H9 (cell line): Measurements from ENCODE around the gene RNASE8. TPM values are rescaled to one million over a fixed set of nuclear protein-coding genes. Genes with fewer than 3 reads are reported as not detected.
"Not testable (repeated sequence)": the region's sequence is repeated elsewhere in the genome, so short reads cannot be mapped to it uniquely, and the experiment has no call there.

ENCODE experiments used
- DNase-seq: peaks from one replicate; pipeline ENCODE4 v3.0.0-alpha.2; 2017
- H2AFZ ChIP-seq: one replicate; pipeline ENCODE4 v1.6.1; 2013; ENCODE audit warnings: mild to moderate bottlenecking, low read length, control low read depth, moderate library complexity
- H2AK5ac ChIP-seq: 2 replicates; pipeline ENCODE4 v1.6.1; 2013; ENCODE audit warnings: low read length, control low read depth, mixed read lengths; ENCODE audit not compliant: insufficient read length
- H2BK120ac ChIP-seq: one replicate; pipeline ENCODE4 v1.6.1; 2013; ENCODE audit warnings: low read depth, mild to moderate bottlenecking, low read length, control low read depth, inconsistent platforms; ENCODE audit not compliant: poor library complexity, severe bottlenecking
- H2BK12ac ChIP-seq: 2 replicates; pipeline ENCODE4 v1.6.1; 2013; ENCODE audit warnings: low read length, control low read depth, mixed read lengths, low read depth; ENCODE audit not compliant: insufficient read length
- H2BK15ac ChIP-seq: 2 replicates; pipeline ENCODE4 v1.6.1; 2013; ENCODE audit warnings: low read depth, low read length, control low read depth
- H2BK20ac ChIP-seq: one replicate; pipeline ENCODE4 v1.6.1; 2013; ENCODE audit warnings: low read depth, mild to moderate bottlenecking, low read length, control low read depth, inconsistent platforms; ENCODE audit not compliant: poor library complexity, severe bottlenecking
- H2BK5ac ChIP-seq: 2 replicates; pipeline ENCODE4 v1.6.1; 2013; ENCODE audit warnings: low read length, control low read depth, mixed read lengths; ENCODE audit not compliant: insufficient read length
- H3K14ac ChIP-seq: 2 replicates; pipeline ENCODE4 v1.6.1; 2013; ENCODE audit warnings: low read length, control low read depth; ENCODE audit not compliant: insufficient read depth
- H3K18ac ChIP-seq: 2 replicates; pipeline ENCODE4 v1.6.1; 2013; ENCODE audit warnings: low read depth, mild to moderate bottlenecking, mixed read lengths, low read length, control low read depth; ENCODE audit not compliant: insufficient read length
- H3K23ac ChIP-seq: 2 replicates; pipeline ENCODE4 v1.6.1; 2013; ENCODE audit warnings: low read length, control low read depth, mixed read lengths, low read depth; ENCODE audit not compliant: insufficient read length
- H3K23me2 ChIP-seq: 2 replicates; pipeline ENCODE4 v1.6.1; 2013; ENCODE audit warnings: low read depth, mild to moderate bottlenecking, mixed read lengths, low read length, control low read depth; ENCODE audit not compliant: insufficient read length, poor library complexity, severe bottlenecking
- H3K27ac ChIP-seq: 2 replicates; pipeline ENCODE4 v1.5.1; 2013; ENCODE audit warnings: low read length, control low read depth, mixed read lengths, low read depth; ENCODE audit not compliant: insufficient read length
- H3K27me3 ChIP-seq: 2 replicates; pipeline ENCODE4 v1.6.1; 2013; ENCODE audit warnings: low read length, control low read depth, inconsistent platforms; ENCODE audit not compliant: insufficient read depth
- H3K4ac ChIP-seq: 2 replicates; pipeline ENCODE4 v1.6.1; 2013; ENCODE audit warnings: low read depth, mild to moderate bottlenecking, control low read depth, inconsistent platforms, low read length, moderate library complexity
- H3K4me1 ChIP-seq: 2 replicates; pipeline ENCODE4 v1.6.1; 2013; ENCODE audit warnings: low read length, control low read depth, inconsistent platforms; ENCODE audit not compliant: insufficient read depth
- H3K4me2 ChIP-seq: 2 replicates; pipeline ENCODE4 v1.6.1; 2013; ENCODE audit warnings: low read length, control low read depth, mixed read lengths; ENCODE audit not compliant: insufficient read length, insufficient read depth
- H3K56ac ChIP-seq: 2 replicates; pipeline ENCODE4 v1.6.1; 2013; ENCODE audit warnings: low read depth, mild to moderate bottlenecking, mixed read lengths, low read length, control low read depth; ENCODE audit not compliant: insufficient read length
- H3K79me1 ChIP-seq: 2 replicates; pipeline ENCODE4 v1.6.1; 2013; ENCODE audit warnings: low read depth, mild to moderate bottlenecking, moderate library complexity, low read length, control low read depth, inconsistent platforms; ENCODE audit not compliant: insufficient read depth, poor library complexity, severe bottlenecking
- H3K79me2 ChIP-seq: 2 replicates; pipeline ENCODE4 v1.6.1; 2013; ENCODE audit warnings: low read length, control low read depth, inconsistent platforms; ENCODE audit not compliant: insufficient read depth
- H3K9ac ChIP-seq: 2 replicates; pipeline ENCODE4 v1.6.1; 2013; ENCODE audit warnings: low read length, control low read depth, mixed read lengths; ENCODE audit not compliant: insufficient read length; ENCODE audit errors: extremely low read depth
- H3K9me3 ChIP-seq: one replicate; pipeline ENCODE4 v1.6.1; 2013; ENCODE audit warnings: low read depth, low read length, inconsistent platforms; ENCODE audit not compliant: control insufficient read depth
- H3T11ph ChIP-seq: one replicate; pipeline ENCODE4 v1.6.1; 2013; ENCODE audit warnings: mild to moderate bottlenecking, low read length, control low read depth, inconsistent platforms
- H4K20me1 ChIP-seq: one replicate; pipeline ENCODE4 v1.6.1; 2013; ENCODE audit not compliant: control insufficient read depth, insufficient read length, insufficient read depth
- H4K5ac ChIP-seq: 2 replicates; pipeline ENCODE4 v1.6.1; 2013; ENCODE audit warnings: low read depth, mild to moderate bottlenecking, mixed read lengths, low read length, control low read depth; ENCODE audit not compliant: insufficient read length
- H4K8ac ChIP-seq: replicated peaks from 2 replicates; pipeline ENCODE4 v1.6.1; 2013; ENCODE audit warnings: low read length, control low read depth, mixed read lengths, low read depth; ENCODE audit not compliant: insufficient read length
- H4K91ac ChIP-seq: 2 replicates; pipeline ENCODE4 v1.6.1; 2013; ENCODE audit warnings: low read depth, mild to moderate bottlenecking, moderate library complexity, mixed read lengths, low read length, control low read depth; ENCODE audit not compliant: insufficient read length
- H3K27ac Mint-ChIP-seq, 3 experiments: 2 replicates in 2 of 3; 3 replicates in 1 of 3; pipeline ENCODE4 v1.8.0; 2020 to 2021; ENCODE audit warnings: mixed read lengths in 3 of 3, mild to moderate bottlenecking in 1 of 3, moderate library complexity in 1 of 3
- H3K27me3 Mint-ChIP-seq: 2 replicates; pipeline ENCODE4 v1.8.0; 2021; ENCODE audit warnings: low read depth, mild to moderate bottlenecking, moderate library complexity, mixed read lengths
- H3K36me3 Mint-ChIP-seq, 3 experiments: 2 replicates in 2 of 3; 3 replicates in 1 of 3; pipeline ENCODE4 v1.8.0; 2020 to 2021; ENCODE audit warnings: low read depth in 3 of 3, mixed read lengths in 3 of 3; ENCODE audit not compliant: insufficient read depth in 1 of 3
- H3K4me1 Mint-ChIP-seq, 2 experiments: 2 replicates each; pipeline ENCODE4 v1.8.0; 2020; ENCODE audit warnings: mixed read lengths in 2 of 2
- H3K4me3 Mint-ChIP-seq, 2 experiments: 2 replicates in 1 of 2; 3 replicates in 1 of 2; pipeline ENCODE4 v1.8.0; 2020 to 2021; ENCODE audit warnings: mild to moderate bottlenecking in 2 of 2, mixed read lengths in 2 of 2, moderate library complexity in 1 of 2
- H3K9me3 Mint-ChIP-seq, 2 experiments: 2 replicates in 1 of 2; 3 replicates in 1 of 2; pipeline ENCODE4 v1.8.0; 2020; ENCODE audit warnings: mild to moderate bottlenecking in 2 of 2, mixed read lengths in 2 of 2, moderate library complexity in 1 of 2
- CTCF ChIP-seq: fragments of 200-600 bp; sonication (generic); conservative IDR thresholded peaks from 3 replicates; pipeline ENCODE4 v1.8.0; 2021; ENCODE audit warnings: antibody characterized with exemption, mild to moderate bottlenecking
- WGBS: extraction: QIAGEN DNeasy Blood & Tissue Kit; methylation state at CpG from one replicate; pipeline ENCODE4 v1.1.7; 2013; ENCODE audit warnings: missing lambda C conversion rate, low lambda C conversion rate, mixed read lengths; ENCODE audit not compliant: insufficient read length; ENCODE audit errors: extremely low coverage; 5-methylcytosine and 5-hydroxymethylcytosine counted together
- total RNA-seq: library from RNA; stranded (reverse); gene quantifications from 2 replicates; pipeline ENCODE4 v1.2.1, GENCODE V29; 2021

The RNASE8 gene
- total RNA-seq, 1 experiment from 2014 or later, result not detected

- H3K56ac ChIP-seq, result no peak overlapping the region
- no peak overlapping the region for H3K14ac ChIP-seq
- H3T11ph ChIP-seq, result no peak overlapping the region
- no peak overlapping the region for H3K18ac ChIP-seq
- H3K23me2 ChIP-seq, result no peaks in the 10 kb centered on the region
- no peak overlapping the region for H3K23ac ChIP-seq
- H4K91ac ChIP-seq, result no peak overlapping the region
- no peak overlapping the region for H3K27ac ChIP-seq
- no peak overlapping the region for H2BK20ac ChIP-seq
- DNase-seq, result no peak
- no peak overlapping the region for H2BK15ac ChIP-seq
- H4K20me1 ChIP-seq, result no peaks in the 10 kb centered on the region
- H3K79me1 ChIP-seq, result no peaks in the 10 kb centered on the region
- no peak overlapping the region for H2BK5ac ChIP-seq
- no peak overlapping the region for H4K5ac ChIP-seq
- no peak overlapping the region for H2AK5ac ChIP-seq
- no peak overlapping the region for H2AFZ ChIP-seq
- Mint-ChIP-seq H3K36me3 (no peaks in the 10 kb centered on the region), H3K4me1 (peaks cover 24 to 26% of the 10 kb centered on the region in 2 experiments), H3K4me3 (peak overlapping the region in 1 of 2 experiments; percentile 4; a peak in 1 of 5 replicates), H3K9me3 (no peaks in the 10 kb centered on the region), H3K27ac (no peak overlapping the region), H3K27me3 (peaks cover 32% of the 10 kb centered on the region)
- peaks cover 5% of the 10 kb centered on the region for H3K4me1 ChIP-seq
- H3K4ac ChIP-seq, result no peak overlapping the region
- no peaks in the 10 kb centered on the region for H3K27me3 ChIP-seq
- WGBS, result no CpG with 5 or more reads among the region's 8 CpGs
- H2BK120ac ChIP-seq, result no peak overlapping the region
- peak; percentile 7; the same call in 1 of the 3 replicates for TF ChIP-seq CTCF
- H2BK12ac ChIP-seq, result no peak overlapping the region
- no peak overlapping the region for H4K8ac ChIP-seq
- no peaks in the 10 kb centered on the region for H3K79me2 ChIP-seq
- H3K4me2 ChIP-seq, result no peak overlapping the region
- no peaks in the 10 kb centered on the region for H3K9me3 ChIP-seq
- no peak overlapping the region for H3K9ac ChIP-seq
Observed at GRCh38 chr14:21040370-21040925, 17.2 kb upstream of the RNASE8 start.

DNA sequence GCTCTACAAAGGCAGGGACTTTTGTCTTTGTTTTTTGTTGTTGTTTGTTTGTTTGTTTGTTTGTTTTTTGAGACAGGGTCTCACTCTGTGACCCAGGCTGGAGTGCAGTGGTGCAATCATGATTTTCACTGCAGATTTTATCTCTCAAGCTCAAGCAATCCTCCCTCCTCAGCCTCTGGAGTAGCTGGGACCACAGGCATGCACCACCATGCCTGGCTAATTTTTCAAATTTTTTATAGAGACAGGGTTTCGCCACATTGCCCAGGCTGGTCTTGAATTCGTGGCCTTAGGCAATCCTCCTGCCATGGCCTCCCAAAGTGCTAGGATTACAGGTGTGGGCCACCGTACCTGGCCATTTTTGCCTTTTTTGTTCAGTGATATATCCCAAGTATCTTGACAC is 16.7 kb upstream of the RNASE8 start:
- H3K27me3 Mint-ChIP-seq, result peaks cover 32% of the 10 kb centered on the region
- H3K9me3 ChIP-seq, H2BK5ac ChIP-seq, H4K91ac ChIP-seq, H3T11ph ChIP-seq, H3K27ac Mint-ChIP-seq, H3K4me3 Mint-ChIP-seq, H3K79me2 ChIP-seq, H3K4me1 ChIP-seq, H2BK20ac ChIP-seq, H2AFZ ChIP-seq, H3K9me3 Mint-ChIP-seq, H3K23me2 ChIP-seq, H4K8ac ChIP-seq, H3K18ac ChIP-seq, H3K27ac ChIP-seq, H3K14ac ChIP-seq, H3K56ac ChIP-seq, H3K23ac ChIP-seq, H2BK15ac ChIP-seq, H3K27me3 ChIP-seq, H2BK12ac ChIP-seq, H3K9ac ChIP-seq, DNase-seq, H3K79me1 ChIP-seq, H4K5ac ChIP-seq, H4K20me1 ChIP-seq, H3K36me3 Mint-ChIP-seq, H3K4ac ChIP-seq, H2AK5ac ChIP-seq, H2BK120ac ChIP-seq, H3K4me2 ChIP-seq: not testable (repeated sequence)
- peaks cover 24 to 26% of the 10 kb centered on the region in 2 experiments for H3K4me1 Mint-ChIP-seq
- no CpG with 5 or more reads among the region's 3 CpGs for WGBS
